Fibroblast of skin of right quadriceps (primary cell): Measurements from ENCODE around the gene ARHGAP6.
A peak's percentile ranks its signal among the peaks of the same experiment; 100 is the strongest.
"Not testable (repeated sequence)": the region's sequence is repeated elsewhere in the genome, so short reads cannot be mapped to it uniquely, and the experiment has no call there.

ENCODE experiments used
- DNase-seq: peaks from one replicate; pipeline ENCODE4 v3.0.0-alpha.2; 2013

ARHGAP6 gene

DNA sequence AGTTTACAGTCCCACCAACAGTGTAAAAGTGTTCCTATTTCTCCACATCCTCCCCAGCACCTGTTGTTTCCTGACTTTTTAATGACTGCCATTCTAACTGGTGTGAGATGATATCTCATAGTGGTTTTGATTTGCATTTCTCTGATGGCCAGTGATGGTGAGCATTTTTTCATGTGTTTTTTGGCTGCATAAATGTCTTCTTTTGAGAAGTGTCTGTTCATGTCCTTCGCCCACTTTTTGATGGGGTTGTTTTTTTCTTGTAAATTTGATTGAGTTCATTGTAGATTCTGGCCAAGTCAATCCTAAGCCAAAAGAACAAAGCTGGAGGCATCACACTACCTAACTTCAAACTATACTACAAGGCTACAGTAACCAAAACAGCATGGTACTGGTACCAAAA is 146.5 kb downstream of the ARHGAP6 start:
- not testable (repeated sequence) for DNase-seq

DNA sequence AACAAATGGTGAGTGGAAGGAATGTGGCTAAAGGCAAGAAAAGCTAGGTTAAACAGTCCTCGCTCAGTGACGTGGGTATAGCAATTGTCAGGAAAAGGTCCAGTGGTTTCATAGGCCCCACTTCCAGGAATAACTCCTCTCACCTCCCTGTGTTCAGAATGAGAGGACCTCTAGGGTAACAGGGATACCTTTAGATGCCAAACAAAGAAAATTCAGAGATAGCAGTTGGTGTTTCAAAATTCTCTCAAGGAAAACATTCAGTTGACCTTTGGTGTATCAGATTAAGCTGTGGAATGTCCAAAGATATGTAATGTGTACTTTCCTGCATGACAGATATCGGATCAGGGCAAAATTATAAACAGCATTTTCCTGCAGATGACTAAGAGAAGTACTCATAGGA is 155.9 kb downstream of the ARHGAP6 start:
- no peak for DNase-seq

DNA sequence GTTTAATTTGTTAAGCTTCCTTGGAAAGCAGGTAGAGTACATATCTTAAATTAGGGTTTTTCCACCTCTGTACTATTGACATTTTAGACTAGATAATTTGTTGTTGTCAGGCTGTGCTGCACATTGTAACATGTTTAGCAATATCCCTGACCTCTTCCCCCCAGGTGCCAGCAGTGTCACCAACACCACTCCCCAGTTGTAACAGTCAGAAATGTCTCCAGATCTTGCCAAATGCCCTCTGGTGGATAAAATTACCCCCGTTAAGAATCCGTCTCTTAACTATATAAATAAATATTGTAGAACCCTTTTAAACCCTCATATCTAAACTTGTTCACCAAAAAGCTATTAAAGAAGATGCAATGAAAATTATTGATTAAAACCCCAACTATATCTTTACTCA is 161.5 kb downstream of the ARHGAP6 start:
- DNase-seq: no peak

DNA sequence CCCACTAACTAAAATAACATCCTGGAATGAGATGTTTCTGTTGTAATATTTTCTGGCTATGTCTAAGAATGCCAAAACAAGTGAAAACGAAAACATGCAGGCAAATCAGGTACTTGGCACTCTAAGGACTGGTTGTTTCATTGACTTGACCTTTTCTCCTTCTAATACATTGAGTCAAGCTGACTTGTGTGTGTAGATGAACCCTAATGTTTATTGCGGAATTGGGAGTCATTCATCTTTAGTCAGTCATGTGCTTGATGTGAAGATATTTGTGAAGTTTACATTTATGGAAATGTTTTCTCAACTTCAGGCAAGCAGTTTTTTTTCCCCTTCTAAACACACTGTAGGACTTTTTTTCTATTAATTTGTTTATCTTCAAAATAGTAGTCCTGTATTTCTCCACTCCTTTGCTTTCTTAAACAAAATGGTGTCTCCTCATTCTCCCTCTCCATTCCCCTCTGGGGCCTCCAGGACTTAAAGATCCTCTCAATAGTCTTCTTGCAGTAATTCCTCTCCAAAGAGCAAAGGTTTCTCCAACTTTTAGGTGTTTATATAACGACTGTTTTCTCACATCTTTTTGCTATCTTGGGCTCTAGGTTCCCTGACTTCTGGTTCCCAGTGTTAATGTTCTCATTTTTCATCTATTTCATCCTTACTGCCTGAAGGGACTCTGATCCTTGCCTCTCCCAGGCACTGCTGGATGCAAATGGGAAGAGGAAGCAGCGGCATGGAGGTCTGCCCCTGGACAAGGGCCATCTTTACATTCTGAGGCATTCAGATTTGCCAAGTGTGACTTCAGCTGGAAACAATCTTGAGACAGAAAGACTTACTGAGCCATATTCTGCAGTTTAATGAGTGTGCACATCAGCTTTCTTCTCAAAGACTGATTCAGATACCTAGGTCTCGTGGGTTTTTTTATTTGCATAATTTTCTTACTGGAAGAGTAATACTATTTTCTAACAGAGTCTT is 166.4 kb downstream of the ARHGAP6 start:
- peak; percentile 79 for DNase-seq

DNA sequence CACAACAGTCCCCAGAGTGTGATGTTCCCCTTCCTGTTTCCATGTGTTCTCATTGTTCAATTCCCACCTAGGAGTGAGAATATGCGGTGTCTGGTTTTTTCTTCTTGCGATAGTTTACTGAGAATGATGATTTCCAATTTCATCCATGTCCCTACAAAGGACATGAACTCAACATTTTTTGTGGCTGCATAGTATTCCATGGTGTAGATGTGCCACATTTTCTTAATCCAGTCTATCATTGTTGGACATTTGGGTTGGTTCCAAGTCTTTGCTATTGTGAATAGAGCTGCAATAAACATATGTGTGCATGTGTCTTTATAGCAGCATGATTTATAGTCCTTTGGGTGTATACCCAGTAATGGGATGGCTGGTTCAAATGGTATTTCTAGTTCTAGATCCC is 174.3 kb downstream of the ARHGAP6 start:
- not testable (repeated sequence) for DNase-seq

DNA sequence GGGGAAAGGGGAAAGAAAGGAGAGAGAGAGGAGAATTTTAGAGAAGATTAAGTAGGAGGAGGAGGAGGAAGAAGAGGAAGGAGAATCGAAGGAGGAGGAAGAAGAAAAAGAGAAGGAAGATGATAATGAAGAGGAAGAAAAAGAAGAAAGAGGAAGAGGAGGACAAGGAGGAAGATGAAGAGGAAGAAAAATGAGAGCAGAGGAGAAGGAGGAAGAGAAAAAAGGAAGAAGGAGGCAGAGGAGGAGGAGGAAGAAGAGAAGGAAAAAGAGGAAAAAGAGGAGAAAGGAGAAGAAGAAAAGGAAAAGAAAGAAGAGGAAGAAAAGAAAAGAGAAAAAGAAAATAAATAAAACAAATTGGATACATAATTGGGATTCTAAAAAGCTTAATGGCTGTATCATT is 181.4 kb downstream of the ARHGAP6 start:
- DNase-seq: no peak

DNA sequence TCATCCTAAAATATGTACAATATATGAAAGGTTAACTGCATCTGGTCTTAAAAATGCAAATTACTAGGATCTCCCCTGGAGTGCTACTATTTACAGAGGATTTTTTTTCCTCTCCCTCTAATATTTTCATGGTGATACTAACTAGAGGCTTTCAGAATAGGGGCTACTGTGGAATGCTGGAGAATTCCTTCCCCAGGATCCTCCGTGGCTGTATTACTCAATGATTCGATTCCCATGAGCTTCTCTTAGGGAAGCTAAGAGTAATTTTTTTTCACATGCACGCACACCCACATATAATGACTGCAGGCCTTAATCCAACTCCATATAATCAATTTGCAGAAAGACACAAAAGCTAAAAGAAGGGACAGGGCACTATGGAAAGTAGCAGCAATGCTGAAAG is 184.7 kb downstream of the ARHGAP6 start:
- DNase-seq: peak; percentile 57

DNA sequence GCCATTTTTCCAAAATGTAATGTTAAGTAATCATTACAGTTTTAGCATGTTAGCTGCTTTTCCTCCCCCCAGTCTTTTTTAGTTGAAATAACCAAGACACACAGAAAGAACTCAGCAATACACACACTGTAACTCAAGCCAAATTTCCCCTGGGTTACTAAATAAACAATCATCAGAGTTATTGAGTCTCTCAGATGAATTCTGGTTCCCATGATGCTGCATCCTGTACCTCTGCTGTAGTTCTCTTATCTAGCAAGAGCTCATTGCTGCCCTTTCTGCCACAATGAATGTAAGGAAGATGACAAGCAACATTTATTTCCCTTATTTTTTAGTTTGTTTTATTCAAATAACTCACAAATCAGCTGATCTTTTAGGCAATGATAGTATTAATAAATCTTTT is 185.1 kb downstream of the ARHGAP6 start:
- DNase-seq: peak; percentile 33

DNA sequence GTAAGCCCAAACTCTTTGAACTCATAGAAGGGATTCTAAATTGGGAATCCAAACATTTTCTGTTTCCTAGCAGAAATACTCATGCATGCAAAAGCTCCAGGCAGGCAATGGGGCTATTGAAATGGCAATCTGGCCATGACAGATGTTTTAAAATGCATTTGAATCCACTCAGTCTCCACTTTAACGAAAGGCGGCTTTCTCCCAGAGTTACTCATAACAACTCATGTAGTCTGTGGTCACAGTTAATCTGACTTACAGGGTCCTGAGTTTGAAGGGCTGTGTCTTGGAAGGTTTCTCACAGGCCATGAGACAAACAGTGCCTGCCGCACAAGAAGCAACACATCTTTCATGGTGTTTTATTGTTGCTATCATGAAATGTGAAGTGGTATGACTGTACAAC is 186.8 kb downstream of the ARHGAP6 start:
- DNase-seq: no peak

DNA sequence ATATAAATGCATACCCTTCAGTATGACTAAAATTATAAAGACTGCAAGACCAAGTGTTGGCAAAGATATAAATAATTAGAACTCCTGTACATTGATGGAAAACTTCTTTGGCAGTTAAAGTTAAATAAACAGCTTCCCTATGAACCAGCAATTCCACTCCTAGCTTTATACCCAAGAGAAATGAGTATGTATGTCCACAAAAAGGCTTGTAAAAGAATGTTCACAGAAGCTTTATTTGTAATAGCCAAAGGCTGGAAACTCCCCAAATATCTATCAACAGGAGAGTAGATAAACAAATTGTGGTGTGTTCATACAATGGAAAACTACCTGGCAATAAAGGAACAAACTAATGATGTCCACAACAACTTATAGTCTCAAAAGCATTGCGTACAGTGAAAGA is 187.7 kb downstream of the ARHGAP6 start:
- peak; percentile 20 for DNase-seq

DNA sequence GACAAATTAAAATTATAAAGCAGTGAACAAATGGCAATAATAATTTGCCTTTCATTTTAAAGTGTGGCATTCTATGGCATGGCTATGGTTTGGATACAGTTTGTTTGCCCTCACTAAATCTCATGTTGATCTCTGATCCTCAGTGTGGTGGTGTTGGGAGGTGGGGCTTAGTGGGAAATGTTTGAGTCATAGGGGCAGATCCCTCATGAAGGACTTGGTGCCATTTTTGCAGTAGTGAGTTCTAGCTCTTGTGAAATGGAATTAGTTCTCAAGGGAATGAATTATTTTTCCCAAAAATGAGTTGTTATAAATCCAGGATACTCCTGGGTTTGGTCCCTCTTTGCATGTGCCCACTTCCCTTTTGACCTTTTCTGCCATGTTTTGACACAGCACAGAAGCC is 191.1 kb downstream of the ARHGAP6 start:
- no peak for DNase-seq

DNA sequence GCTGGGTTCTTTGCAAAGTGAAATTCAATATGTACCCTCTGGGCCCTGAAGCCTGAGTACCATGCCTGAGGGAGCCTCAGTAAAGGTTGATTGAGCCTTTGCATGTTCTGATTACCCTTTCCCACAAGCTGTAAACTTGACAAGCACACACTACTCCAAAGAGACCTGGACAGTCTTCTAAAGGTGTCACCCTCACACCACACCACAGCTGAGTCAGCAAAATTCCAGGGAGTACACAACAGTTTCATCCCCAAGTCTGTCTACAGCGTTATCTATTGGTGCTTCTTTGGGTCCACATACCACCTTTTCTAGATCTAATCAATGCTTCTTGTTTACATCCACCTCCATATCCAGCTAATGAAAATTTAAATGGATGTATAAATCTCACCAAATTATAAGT is 191.7 kb downstream of the ARHGAP6 start:
- no peak for DNase-seq

DNA sequence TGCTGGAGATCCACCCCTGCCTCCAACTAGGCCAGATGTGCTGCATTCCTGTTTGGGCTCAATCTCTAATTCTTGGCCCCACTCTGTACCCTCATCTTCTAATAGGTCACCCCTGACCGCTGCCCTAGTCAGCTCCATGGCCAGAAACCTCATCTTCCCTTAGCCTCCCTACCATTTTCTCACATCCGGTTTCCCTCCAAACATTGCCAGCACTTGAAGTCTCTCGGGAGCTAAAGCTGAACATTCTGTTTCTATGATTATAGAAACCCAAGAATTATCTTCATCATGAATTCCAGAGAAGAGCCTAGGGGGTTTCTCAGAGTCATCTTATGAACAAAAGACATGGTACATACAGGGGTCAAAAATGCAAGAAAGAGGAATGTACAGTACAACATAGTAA is 192.8 kb downstream of the ARHGAP6 start:
- no peak for DNase-seq

DNA sequence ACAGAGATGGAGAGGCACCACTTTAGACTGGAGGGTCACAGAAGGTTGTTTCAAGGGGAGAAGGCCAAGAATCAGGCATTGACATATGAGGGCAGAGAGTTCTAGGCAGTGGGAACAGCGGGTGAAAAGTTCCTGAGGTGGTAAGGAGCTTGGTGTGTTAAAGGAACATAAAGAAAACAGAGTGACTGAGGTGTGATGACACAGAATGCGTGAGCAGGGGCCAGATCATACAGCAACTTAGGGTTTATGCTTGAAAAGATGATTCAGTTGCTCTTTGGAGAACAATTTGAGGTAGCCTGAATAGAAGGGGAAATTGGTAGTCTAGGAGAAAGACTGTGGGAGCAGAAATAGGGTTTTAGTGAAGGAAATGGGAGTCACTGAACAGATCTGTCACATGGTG is 193.3 kb downstream of the ARHGAP6 start:
- DNase-seq: no peak

DNA sequence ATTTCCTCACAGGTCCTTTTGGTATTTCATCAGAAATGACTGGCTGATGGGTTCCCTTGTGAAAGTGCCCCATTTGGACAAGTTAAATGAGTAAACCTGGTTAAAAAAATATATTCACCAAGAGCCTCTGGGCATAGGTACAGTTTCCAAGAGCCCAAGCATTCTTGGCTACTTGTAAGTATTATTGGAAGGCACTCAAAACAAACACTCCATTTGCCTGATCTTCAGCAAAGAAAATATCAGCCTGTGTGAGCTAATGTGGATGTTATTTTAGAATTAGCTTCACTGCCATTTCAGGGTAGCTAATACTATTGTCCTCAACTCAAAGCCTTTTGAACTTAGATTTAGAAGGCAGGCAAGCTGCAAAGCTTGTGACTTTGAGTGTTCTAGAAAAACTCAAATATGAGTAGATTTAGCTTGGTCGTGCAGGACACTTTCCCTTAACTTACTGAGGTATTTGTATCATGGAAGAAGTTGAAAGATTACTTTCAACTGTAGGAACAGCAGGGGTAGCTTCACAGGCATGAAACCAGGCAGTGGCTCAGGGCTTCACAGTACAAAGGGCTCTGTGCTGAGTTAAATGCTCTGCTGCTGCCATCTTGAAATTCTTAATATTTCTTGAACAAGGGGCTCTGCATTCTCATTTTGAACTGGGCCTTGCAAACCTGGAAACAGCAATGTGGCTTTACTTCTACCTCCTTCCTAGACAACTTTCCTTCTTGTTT is 195.3 kb downstream of the ARHGAP6 start:
- peak; percentile 68 for DNase-seq

DNA sequence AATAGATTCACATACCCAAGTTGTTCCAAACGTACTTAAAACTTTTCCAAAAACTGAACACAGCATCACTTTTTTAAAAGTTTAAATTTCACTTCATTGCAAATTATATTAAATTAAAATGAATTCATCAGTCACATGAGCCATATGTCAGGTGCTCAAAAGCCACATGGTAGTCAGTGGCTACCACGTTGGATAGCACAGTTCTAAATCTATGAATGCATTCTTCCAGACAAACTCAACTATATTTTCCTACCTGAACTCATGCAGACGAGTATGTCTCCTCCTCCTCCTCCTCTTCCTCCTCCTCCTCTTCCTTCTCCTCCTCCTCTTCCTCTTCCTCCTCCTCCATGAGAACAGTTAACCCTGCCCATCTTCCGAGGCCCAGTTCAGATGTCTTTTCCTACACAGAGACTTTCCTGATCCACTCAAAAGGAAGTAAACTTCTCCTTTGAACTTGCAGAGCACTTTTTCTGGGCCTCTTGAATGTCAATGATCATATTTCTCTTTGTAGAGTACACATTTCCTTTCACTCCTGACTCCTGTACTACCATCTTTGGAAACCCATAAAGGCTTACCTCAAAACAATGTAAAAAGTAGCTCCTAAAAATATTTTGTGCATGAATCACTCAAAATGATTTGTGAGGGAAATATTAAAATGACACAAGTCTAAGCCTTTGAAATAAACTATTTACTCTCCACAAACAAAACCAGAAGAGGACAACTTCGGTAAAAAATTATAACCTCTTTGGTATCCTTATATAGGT is 199.9 kb downstream of the ARHGAP6 start:
- peak; percentile 23 for DNase-seq

DNA sequence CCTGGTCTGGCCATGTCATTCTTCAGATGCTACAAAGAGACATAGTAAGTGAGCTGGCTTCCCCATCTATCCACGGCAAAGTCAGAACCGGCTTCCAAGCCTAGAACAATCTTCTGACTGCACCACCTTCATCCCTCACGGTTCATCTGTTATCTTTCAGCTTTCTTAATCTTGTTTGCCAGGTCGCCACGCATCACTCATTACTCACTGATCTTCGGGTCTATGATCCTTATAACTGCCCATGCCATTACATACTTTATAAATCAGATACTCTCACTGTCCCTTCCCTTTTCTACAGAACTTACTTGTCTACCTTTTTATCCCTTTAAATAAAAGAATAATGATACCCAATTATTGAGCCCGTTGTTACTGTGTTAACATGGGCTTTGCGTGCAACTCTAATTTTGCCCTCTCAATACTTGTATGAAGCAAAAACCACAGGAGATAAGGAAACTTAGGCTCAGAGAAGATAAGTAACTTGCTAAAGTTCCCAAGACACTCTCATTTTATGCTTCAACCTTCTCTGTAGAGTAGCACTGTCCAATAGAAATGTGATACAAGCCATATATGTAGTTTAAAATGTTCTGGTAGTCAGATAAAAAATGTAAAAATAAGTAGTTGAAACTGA is 200.8 kb downstream of the ARHGAP6 start:
- no peak for DNase-seq

DNA sequence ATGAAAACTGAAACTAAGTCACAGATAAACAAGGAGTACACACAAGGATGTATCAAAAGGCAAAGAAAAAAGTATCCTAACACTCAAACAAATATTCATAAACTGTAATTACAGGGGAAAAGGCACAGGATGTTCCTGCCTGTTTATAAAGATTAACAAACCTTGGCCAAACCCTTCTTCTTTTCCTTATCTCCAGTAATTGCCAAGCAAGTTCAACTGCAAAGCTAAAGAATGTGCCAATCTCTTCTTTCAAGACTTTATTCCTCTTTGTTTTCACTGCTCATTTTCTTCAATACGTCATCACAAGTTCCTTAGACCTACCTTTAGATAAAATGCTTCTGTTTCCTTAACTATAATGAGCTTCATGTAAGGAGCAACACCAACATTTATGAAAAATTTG is 201.3 kb downstream of the ARHGAP6 start:
- DNase-seq: no peak

DNA sequence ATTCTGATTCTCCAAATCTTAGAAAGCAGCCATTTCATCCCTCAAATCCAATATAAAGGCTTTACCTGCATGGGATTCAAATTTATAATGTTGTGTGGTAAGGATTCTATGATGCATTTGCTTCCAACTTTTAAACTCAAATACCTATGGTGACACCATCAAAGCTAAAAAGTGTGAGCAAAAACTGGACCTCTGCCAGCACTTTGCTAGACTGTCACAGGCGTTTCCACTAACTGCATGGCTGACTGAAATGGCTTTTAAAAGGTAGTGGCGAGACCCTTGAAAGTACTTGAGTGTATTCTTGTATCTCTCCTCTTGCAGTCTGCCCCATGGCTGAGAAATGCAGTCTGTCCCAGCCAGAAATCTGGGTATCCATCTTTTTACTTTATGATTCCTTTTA is 203.1 kb downstream of the ARHGAP6 start:
- no peak for DNase-seq

DNA sequence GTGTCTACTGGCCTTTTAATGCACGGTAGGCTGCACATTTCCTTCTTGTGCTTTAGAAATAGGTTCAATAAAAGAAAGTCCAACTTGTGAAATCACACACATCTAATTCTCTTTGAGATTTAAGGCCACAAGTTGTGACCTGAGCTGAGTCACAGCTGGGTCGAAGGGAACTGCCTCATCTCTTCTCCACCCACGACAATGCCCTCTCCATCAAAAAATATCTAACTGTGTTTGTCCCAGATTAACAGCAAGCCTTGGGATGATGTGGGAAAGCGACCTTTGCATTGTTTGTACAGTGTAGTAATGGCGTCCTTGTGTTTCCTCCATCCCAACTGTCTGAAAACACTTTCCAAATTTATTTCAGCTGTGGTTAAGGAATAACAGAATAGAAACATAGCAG is 203.6 kb downstream of the ARHGAP6 start:
- no peak for DNase-seq

DNA sequence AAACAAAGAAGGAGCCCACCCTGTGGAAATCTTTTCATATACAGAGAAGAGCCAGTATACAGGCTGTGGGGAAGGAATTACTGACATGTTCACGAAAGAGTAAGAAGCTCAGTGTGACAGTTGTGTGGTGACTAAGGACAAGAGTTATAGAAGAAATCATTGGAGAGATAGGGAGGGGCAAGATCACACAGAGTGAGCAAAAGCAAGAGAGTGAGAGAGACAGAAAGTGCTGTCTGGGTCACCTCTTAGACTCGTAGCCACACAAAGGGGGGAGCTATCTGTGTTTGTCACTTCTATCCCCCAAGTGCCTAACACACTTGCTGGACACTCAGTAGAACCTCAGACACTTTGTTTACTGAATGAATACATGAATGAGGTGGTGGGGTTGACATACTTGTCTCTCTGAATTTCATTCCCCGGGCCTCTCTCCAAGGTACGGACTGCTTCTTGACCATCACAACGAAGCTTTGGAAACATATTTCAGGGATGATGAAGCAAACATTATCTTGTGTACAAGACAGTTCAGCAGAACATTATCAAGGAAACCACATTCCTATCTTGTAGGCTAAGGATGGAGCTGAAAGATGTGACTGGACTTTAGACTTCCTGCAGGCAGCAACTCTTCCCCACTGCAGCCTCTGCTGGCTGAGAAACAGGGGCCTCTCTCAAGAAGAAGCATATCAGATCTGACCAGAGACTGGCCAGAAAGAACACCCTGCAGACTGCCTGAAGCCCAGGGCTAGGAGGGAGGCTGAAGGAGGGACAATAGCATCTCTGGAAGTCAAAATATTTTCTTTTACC is 204.3 kb downstream of the ARHGAP6 start:
- peak; percentile 21 for DNase-seq

DNA sequence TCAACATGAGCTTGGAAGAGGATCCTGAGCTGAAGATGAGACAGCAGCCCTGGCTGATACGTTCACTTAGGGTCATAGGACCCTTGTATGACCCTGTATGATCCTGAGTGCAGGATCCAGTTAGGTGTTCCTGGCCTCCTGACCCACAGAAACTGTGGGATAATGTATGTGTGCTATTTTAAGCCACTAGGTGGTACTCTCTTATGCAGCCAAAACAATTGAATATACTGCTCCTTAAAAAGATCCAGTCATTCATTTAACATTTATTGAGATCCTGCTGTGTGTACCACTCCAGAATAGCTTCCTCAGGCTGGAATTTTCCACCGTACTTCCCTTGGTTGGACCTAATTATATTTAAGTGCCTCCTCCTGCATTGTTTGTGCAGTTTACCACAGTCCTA is 205.4 kb downstream of the ARHGAP6 start:
- no peak for DNase-seq
